Skeletal muscle tissue (tissue), 4 donors: ENCODE data around the gene TMEM132C. TPM values are rescaled to one million over a fixed set of nuclear protein-coding genes. Genes with fewer than 3 reads are reported as not detected.

Experiments used
- H3K27ac ChIP-seq: one replicate; pipeline ENCODE4 v1.7.0; 2013; ENCODE audit warnings: mild to moderate bottlenecking, low read depth, low read length, inconsistent platforms
- H3K27me3 ChIP-seq, 3 donors: one replicate each; pipeline ENCODE4 v1.7.0; 2013; ENCODE audit warnings: low read length in 3 of 3; ENCODE audit not compliant: control insufficient read depth in 3 of 3, insufficient read depth in 3 of 3
- H3K36me3 ChIP-seq, 3 donors: one replicate each; pipeline ENCODE4 v1.7.0; 2013; ENCODE audit warnings: low read length in 3 of 3; ENCODE audit not compliant: control insufficient read depth in 3 of 3, insufficient read depth in 3 of 3
- H3K4me1 ChIP-seq, 3 donors: one replicate each; pipeline ENCODE4 v1.7.0; 2013; ENCODE audit warnings: low read length in 3 of 3, mild to moderate bottlenecking in 3 of 3; ENCODE audit not compliant: control insufficient read depth in 3 of 3, insufficient read depth in 3 of 3
- H3K4me3 ChIP-seq, 3 donors: one replicate each; pipeline ENCODE4 v1.7.0; 2013; ENCODE audit warnings: low read length in 3 of 3
- H3K9ac ChIP-seq, 3 donors: one replicate each; pipeline ENCODE4 v1.7.0; 2013; ENCODE audit warnings: low read length in 3 of 3, mild to moderate bottlenecking in 3 of 3, moderate library complexity in 2 of 3, low read depth in 1 of 3
- H3K9me3 ChIP-seq, 3 donors: one replicate each; pipeline ENCODE4 v1.7.0; 2013; ENCODE audit warnings: low read length in 3 of 3; ENCODE audit not compliant: control insufficient read depth in 3 of 3
- total RNA-seq: library from RNA; depleted of rRNA; stranded (reverse); fragments of >200 nt; gene quantifications from one replicate; pipeline ENCODE4 v1.2.3, GENCODE V29; 2014
- donor health status: Osteomylitis.

Gene TMEM132C
- total RNA-seq, 1 donor from 2014 or later: 3.7 TPM

GRCh38 chr12:128551266-128551665 lies 284.3 kb downstream of the TMEM132C start:
- H3K4me1 ChIP-seq: no peaks in the 10 kb centered on the region
- no peak overlapping the region for H3K27ac ChIP-seq
- peaks cover 0 to 2% (median 0%) of the 10 kb centered on the region in 3 donors for H3K9me3 ChIP-seq
- H3K4me3 ChIP-seq: no peak overlapping the region
- no peak overlapping the region for H3K9ac ChIP-seq
- peaks cover 3 to 18% (median 7%) of the 10 kb centered on the region in 3 donors for H3K27me3 ChIP-seq
- H3K36me3 ChIP-seq: no peaks in the 10 kb centered on the region

- Histone ChIP-seq H3K27me3 (peaks cover 3 to 10% (median 7%) of the 10 kb centered on the region in 3 donors), H3K4me3 (no peak overlapping the region), H3K27ac (no peak overlapping the region), H3K4me1 (no peaks in the 10 kb centered on the region), H3K9ac (no peak overlapping the region), H3K36me3 (no peaks in the 10 kb centered on the region), H3K9me3 (peaks cover 0 to 4% (median 0%) of the 10 kb centered on the region in 3 donors)
These were observed 287.8 kb downstream of the TMEM132C start for GRCh38 chr12:128554546-128555304.

DNA sequence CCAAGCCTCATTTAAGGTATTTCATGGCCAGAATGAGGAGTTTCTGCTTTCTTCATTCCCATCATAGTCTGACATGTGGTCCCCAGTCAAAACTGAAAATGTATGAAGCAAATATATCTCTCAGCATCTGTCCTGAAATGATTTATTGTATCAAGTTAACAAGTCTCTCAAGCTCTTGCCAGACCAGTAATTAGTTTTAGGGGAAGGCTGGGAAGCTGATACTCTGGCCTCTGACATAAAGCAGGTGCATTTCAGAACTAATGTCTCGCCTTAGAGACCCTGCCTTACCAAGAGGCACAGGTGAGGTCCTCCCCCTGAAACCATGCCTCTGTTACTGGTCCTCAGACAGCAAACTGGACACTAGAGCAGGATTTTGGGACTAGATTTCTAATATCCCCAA lies 290.3 kb downstream of the TMEM132C start:
- Histone ChIP-seq H3K4me3 (no peak overlapping the region), H3K27me3 (no peaks in the 10 kb centered on the region), H3K27ac (no peak overlapping the region), H3K36me3 (no peaks in the 10 kb centered on the region), H3K9me3 (peaks cover 0 to 4% (median 0%) of the 10 kb centered on the region in 3 donors), H3K4me1 (no peaks in the 10 kb centered on the region), H3K9ac (no peak overlapping the region)

- H3K27me3 ChIP-seq: no peaks in the 10 kb centered on the region
- H3K9me3 ChIP-seq: peaks cover 0 to 7% (median 0%) of the 10 kb centered on the region in 3 donors
- H3K4me3 ChIP-seq: no peak overlapping the region
- H3K27ac ChIP-seq: no peak overlapping the region
- H3K9ac ChIP-seq: no peak overlapping the region
- no peaks in the 10 kb centered on the region for H3K4me1 ChIP-seq
- no peaks in the 10 kb centered on the region for H3K36me3 ChIP-seq
These were observed 298.0 kb downstream of the TMEM132C start for GRCh38 chr12:128564956-128565355.

DNA sequence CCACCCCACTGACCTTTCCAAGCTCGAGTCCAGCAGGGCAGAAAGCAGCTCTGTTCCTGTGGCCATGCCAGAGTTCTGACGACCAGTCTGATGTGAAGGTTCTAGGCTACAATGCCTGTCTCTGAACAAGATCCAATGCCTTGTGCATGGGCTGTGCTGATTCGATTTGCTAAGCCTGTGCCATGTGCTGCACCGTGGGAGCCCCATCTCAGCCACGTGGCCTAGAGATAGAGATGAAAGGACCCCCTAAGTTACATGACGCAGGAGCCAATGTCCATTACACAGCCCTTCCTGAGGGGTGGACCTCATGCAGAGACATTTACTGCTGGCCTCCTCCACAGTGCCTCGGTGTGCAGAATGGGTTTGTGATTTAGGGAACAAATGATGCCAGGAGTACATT lies 300.8 kb downstream of the TMEM132C start:
- Histone ChIP-seq H3K9me3 (peaks cover 0 to 14% (median 5%) of the 10 kb centered on the region in 3 donors), H3K27ac (no peak overlapping the region), H3K4me1 (no peaks in the 10 kb centered on the region), H3K36me3 (no peaks in the 10 kb centered on the region), H3K4me3 (no peak overlapping the region), H3K27me3 (no peaks in the 10 kb centered on the region), H3K9ac (no peak overlapping the region)

GRCh38 chr12:128570191-128571065 lies 303.5 kb downstream of the TMEM132C start:
- no peak overlapping the region for H3K27ac ChIP-seq
- peaks cover 0 to 7% (median 5%) of the 10 kb centered on the region in 3 donors for H3K9me3 ChIP-seq
- no peak overlapping the region for H3K9ac ChIP-seq

DNA sequence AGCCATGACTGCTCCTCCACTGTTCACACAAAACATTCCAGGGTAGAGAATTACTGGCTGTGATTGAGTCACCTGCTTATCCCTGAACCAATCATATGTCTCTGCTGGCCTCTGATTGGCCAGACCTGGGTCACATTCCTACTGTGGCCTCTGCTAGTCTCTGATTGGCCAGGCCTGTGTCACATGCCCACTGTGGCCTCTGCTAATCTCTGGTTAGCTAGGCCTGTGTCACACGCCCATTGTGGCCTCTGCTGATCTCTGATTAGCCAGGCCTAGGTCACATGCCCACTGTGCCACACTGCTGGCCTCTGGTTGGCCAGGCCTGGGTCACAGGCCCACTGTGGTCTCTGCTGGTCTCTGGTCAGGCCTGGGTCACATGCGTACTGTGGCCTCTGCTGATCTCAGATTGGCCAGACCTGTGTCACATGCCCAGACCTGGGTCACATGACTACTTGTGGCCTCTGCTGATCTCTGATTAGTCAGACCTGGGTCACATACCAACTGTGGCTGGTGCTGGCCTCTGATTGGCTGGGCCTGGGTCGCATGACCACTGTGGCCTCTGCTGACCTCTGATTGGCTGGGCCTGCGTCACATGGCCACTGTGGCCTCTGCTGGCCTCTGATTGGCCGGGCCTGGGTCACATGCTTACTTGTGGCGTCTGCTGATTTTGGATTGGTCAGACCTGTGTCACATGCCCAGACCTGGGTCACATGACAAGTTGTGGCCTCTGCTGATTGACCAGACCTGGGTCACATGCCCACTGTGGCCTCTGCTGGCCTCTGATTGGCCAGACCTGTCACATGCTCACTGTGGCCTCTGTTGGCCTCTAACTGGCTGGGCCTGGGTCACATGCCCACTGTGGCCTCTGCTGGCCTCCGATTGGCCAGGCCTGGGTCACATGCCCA lies 305.2 kb downstream of the TMEM132C start:
- Histone ChIP-seq H3K9ac (no peak overlapping the region), H3K27me3 (no peaks in the 10 kb centered on the region), H3K9me3 (peaks cover 0 to 7% (median 5%) of the 10 kb centered on the region in 3 donors), H3K4me3 (no peak overlapping the region), H3K4me1 (no peaks in the 10 kb centered on the region), H3K27ac (no peak overlapping the region), H3K36me3 (no peaks in the 10 kb centered on the region)

More at GRCh38 chr12:128570191-128571065, 303.5 kb downstream of the TMEM132C start:
- no peaks in the 10 kb centered on the region for H3K4me1 ChIP-seq
- H3K27me3 ChIP-seq: no peaks in the 10 kb centered on the region
- no peak overlapping the region for H3K4me3 ChIP-seq
- no peaks in the 10 kb centered on the region for H3K36me3 ChIP-seq

- H3K4me1 ChIP-seq: no peaks in the 10 kb centered on the region
- H3K27me3 ChIP-seq: no peaks in the 10 kb centered on the region
- no peak overlapping the region for H3K9ac ChIP-seq
- H3K27ac ChIP-seq: no peak overlapping the region
- H3K4me3 ChIP-seq: no peak overlapping the region
- no peaks in the 10 kb centered on the region for H3K36me3 ChIP-seq
- H3K9me3 ChIP-seq: peaks cover 0 to 7% (median 5%) of the 10 kb centered on the region in 3 donors
These were observed 306.9 kb downstream of the TMEM132C start for GRCh38 chr12:128573907-128574306.

GRCh38 chr12:128578045-128578444 lies 311.1 kb downstream of the TMEM132C start:
- Histone ChIP-seq H3K4me3 (no peak overlapping the region), H3K36me3 (no peaks in the 10 kb centered on the region), H3K9me3 (no peaks in the 10 kb centered on the region), H3K9ac (no peak overlapping the region), H3K27ac (no peak overlapping the region), H3K4me1 (no peaks in the 10 kb centered on the region), H3K27me3 (no peaks in the 10 kb centered on the region)
